A673 (cell line): Measurements from ENCODE around the gene OPN1SW. TPM values are rescaled to one million over a fixed set of nuclear protein-coding genes. Genes with fewer than 3 reads are reported as not detected.
A peak's percentile ranks its signal among the peaks of the same experiment; 100 is the strongest.

Experiments used
- BruUV-seq: library from RNA; stranded (reverse); fragments of 400-500 nt; replicated peaks from 2 replicates; lab custom pipeline; 2021; lab: Mats Ljungman, UMichigan
- CTCF ChIA-PET: fragments of 300-600 bp; sonication (Branson Sonifier 250); formaldehyde crosslinking; loops from one replicate; lab custom pipeline; 2022; ENCODE audit warnings: antibody characterized with exemption; lab: Charles Lee
- POLR2A ChIA-PET: fragments of 300-600 bp; sonication (Branson Sonifier 250); formaldehyde crosslinking; loops from one replicate; lab custom pipeline; 2022; ENCODE audit warnings: antibody characterized with exemption; ENCODE audit not compliant: low non-redundant PET; lab: Charles Lee
- DNase-seq: peaks from one replicate; pipeline ENCODE4 v3.0.0-alpha.2; 2015; ENCODE audit warnings: low spot score
- H3K27ac ChIP-seq: fragments of 200-600 bp; sonication (generic); 2 replicates; pipeline ENCODE4 v1.5.1; 2016; ENCODE audit warnings: mixed run types, low read depth, mild to moderate bottlenecking, mixed read lengths, antibody characterized with exemption, low read length; ENCODE audit not compliant: poor library complexity, severe bottlenecking
- H3K27me3 ChIP-seq: fragments of 200-600 bp; sonication (generic); replicated peaks from 2 replicates; pipeline ENCODE4 v1.6.1; 2017; ENCODE audit warnings: mixed run types, low read depth, mild to moderate bottlenecking, mixed read lengths, antibody characterized with exemption, low read length; ENCODE audit not compliant: insufficient read depth, poor library complexity
- H3K36me3 ChIP-seq: fragments of 200-600 bp; sonication (generic); 2 replicates; pipeline ENCODE4 v1.6.1; 2016; ENCODE audit warnings: mixed run types, mild to moderate bottlenecking, mixed read lengths, antibody characterized with exemption, low read length; ENCODE audit not compliant: insufficient read depth, poor library complexity, severe bottlenecking
- H3K4me1 ChIP-seq: fragments of 200-600 bp; sonication (generic); 2 replicates; pipeline ENCODE4 v1.6.1; 2017; ENCODE audit warnings: mixed run types, mild to moderate bottlenecking, mixed read lengths, antibody characterized with exemption, low read length; ENCODE audit not compliant: insufficient read depth, poor library complexity, severe bottlenecking
- H3K4me3 ChIP-seq: fragments of 200-600 bp; sonication (generic); 2 replicates; pipeline ENCODE4 v1.5.1; 2016; ENCODE audit warnings: low read depth, mixed run types, mild to moderate bottlenecking, mixed read lengths, low read length; ENCODE audit not compliant: poor library complexity, severe bottlenecking
- H3K9me3 ChIP-seq: fragments of 200-600 bp; sonication (generic); 2 replicates; pipeline ENCODE4 v1.6.1; 2016; ENCODE audit warnings: mixed run types, low read depth, mild to moderate bottlenecking, mixed read lengths, antibody characterized with exemption, low read length; ENCODE audit not compliant: poor library complexity, severe bottlenecking
- CTCF ChIP-seq: fragments of 300-800, 200-600 bp; sonication (generic); conservative IDR thresholded peaks from 2 replicates; pipeline ENCODE4 v1.5.1; 2017; ENCODE audit warnings: low read depth, mild to moderate bottlenecking, antibody characterized with exemption, low read length, moderate library complexity, mixed read lengths
- EZH2 ChIP-seq: fragments of 200-600 bp; sonication (generic); IDR thresholded peaks from 2 replicates; pipeline ENCODE4 v1.6.1; 2017; ENCODE audit warnings: borderline replicate concordance, low read depth, mild to moderate bottlenecking, mixed read lengths, antibody characterized with exemption, low read length; ENCODE audit not compliant: poor library complexity, severe bottlenecking
- intact Hi-C: fragments of 100-400 bp; cut with micrococcal nuclease; formaldehyde crosslinking; loops from one replicate; pipeline ENCODE4 v1.10.0; 2022; ENCODE audit not compliant: unreplicated experiment
- total RNA-seq: library from RNA; stranded (reverse); gene quantifications from 2 replicates; pipeline ENCODE4 v1.2.3, GENCODE V29; 2021

OPN1SW gene
- total RNA-seq, 1 experiment from 2014 or later, result not detected

- POLR2A ChIA-PET, result no interaction called here
- no TSS peak for BruUV-seq
- CTCF ChIA-PET, result no interaction called here
These were observed 47.0 kb downstream of the OPN1SW start for GRCh38 chr7:128728598-128728997.

GRCh38 chr7:128727239-128727638, 48.4 kb downstream of the OPN1SW start:
- no peak overlapping the region for H3K4me3 ChIP-seq
- BruUV-seq, result no TSS peak
- no peak for TF ChIP-seq CTCF
- no peak for TF ChIP-seq EZH2
- no peaks in the 10 kb centered on the region for H3K27me3 ChIP-seq
- CTCF ChIA-PET, result no interaction called here
- H3K9me3 ChIP-seq, result no peaks in the 10 kb centered on the region
- intact Hi-C loops, result no loop called here
- H3K27ac ChIP-seq, result peak overlapping the region; percentile 47
- H3K4me1 ChIP-seq, result peaks cover 14% of the 10 kb centered on the region
- no peak for DNase-seq
- POLR2A ChIA-PET, result no interaction called here
- H3K36me3 ChIP-seq, result no peaks in the 10 kb centered on the region

More at GRCh38 chr7:128728598-128728997, 47.0 kb downstream of the OPN1SW start:
- Histone ChIP-seq H3K9me3 (no peaks in the 10 kb centered on the region), H3K4me1 (peaks cover 14% of the 10 kb centered on the region), H3K27me3 (no peaks in the 10 kb centered on the region), H3K36me3 (no peaks in the 10 kb centered on the region), H3K27ac (no peak overlapping the region), H3K4me3 (no peak overlapping the region)
- no peak for TF ChIP-seq EZH2
- TF ChIP-seq CTCF, result no peak
- DNase-seq, result no peak
- intact Hi-C loops, result no loop called here

- no peak for DNase-seq
- no peaks in the 10 kb centered on the region for H3K27me3 ChIP-seq
- H3K4me1 ChIP-seq, result peaks cover 14% of the 10 kb centered on the region
- no peaks in the 10 kb centered on the region for H3K36me3 ChIP-seq
- POLR2A ChIA-PET, result no interaction called here
- no peak overlapping the region for H3K4me3 ChIP-seq
- H3K9me3 ChIP-seq, result no peaks in the 10 kb centered on the region
- peak overlapping the region; percentile 47 for H3K27ac ChIP-seq
- TF ChIP-seq CTCF (no peak), EZH2 (no peak)
- intact Hi-C loops, result no loop called here
- CTCF ChIA-PET, result no interaction called here
- BruUV-seq, result no TSS peak
These were observed 48.9 kb downstream of the OPN1SW start for GRCh38 chr7:128726737-128727072.
